GM18505 (cell line): ENCODE results near the gene NOS2.
"Not testable (repeated sequence)": the region's sequence is repeated elsewhere in the genome, so short reads cannot be mapped to it uniquely, and the experiment has no call there.

Source experiments
- ATAC-seq: cut with Tn5 transposase; IDR thresholded peaks from one replicate; pipeline ENCODE4 v1.9.1; 2021; ENCODE audit not compliant: unreplicated experiment
- POLR2A ChIP-seq: IDR thresholded peaks from 4 replicates; pipeline ENCODE4 v1.6.1; 2011; ENCODE audit warnings: borderline replicate concordance; ENCODE audit not compliant: insufficient read depth, insufficient read length; ENCODE audit errors: extremely low read depth

NOS2 gene

GRCh38 chr17:27746881-27747280 lies 53.4 kb downstream of the NOS2 start:
- no peak for ATAC-seq

GRCh38 chr17:27746320-27746719 lies 54.0 kb downstream of the NOS2 start:
- not testable (repeated sequence) for ATAC-seq

More at GRCh38 chr17:27746881-27747280, 53.4 kb downstream of the NOS2 start:
- TF ChIP-seq POLR2A, result no peak

- ATAC-seq, result not testable (repeated sequence)
Measured at GRCh38 chr17:27745207-27745830, 55.0 kb downstream of the NOS2 start.

- ATAC-seq, result no peak
- no peak for TF ChIP-seq POLR2A
Measured at GRCh38 chr17:27743281-27743885, 56.9 kb downstream of the NOS2 start.

- TF ChIP-seq POLR2A, result no peak
- no peak for ATAC-seq
Measured at GRCh38 chr17:27741971-27742575, 58.3 kb downstream of the NOS2 start.

GRCh38 chr17:27741361-27741861 lies 58.9 kb downstream of the NOS2 start:
- no peak for TF ChIP-seq POLR2A
- no peak for ATAC-seq

- ATAC-seq, result not testable (repeated sequence)
Measured at GRCh38 chr17:27740541-27740940, 59.8 kb downstream of the NOS2 start.

GRCh38 chr17:27733773-27734172 lies 66.6 kb downstream of the NOS2 start:
- ATAC-seq, result no peak
- no peak for TF ChIP-seq POLR2A

GRCh38 chr17:27732746-27733145 lies 67.6 kb downstream of the NOS2 start:
- not testable (repeated sequence) for ATAC-seq

GRCh38 chr17:27725982-27726381 lies 74.3 kb downstream of the NOS2 start:
- not testable (repeated sequence) for ATAC-seq

- TF ChIP-seq POLR2A, result no peak
- no peak for ATAC-seq
Measured at GRCh38 chr17:27721797-27722196, 78.5 kb downstream of the NOS2 start.
